NCI-H1105 (cell line): ENCODE data around the gene GPR42.
"Not testable (repeated sequence)": the region's sequence is repeated elsewhere in the genome, so short reads cannot be mapped to it uniquely, and the experiment has no call there.

Source experiments
- DNase-seq: peaks from one replicate; lab custom pipeline; 2025; lab: John Stamatoyannopoulos, UW

GPR42 gene

GRCh38 chr19:35347171-35347929, 23.5 kb upstream of the GPR42 start, which contains the start of gene FFAR1:
Gene FFAR1, plus strand, starts transcription at chr19:35347902. Its CDS starts 3,650 bp downstream, at chr19:35351552.
- no peak for DNase-seq

- DNase-seq, result no peak
These were observed 23.0 kb upstream of the GPR42 start for GRCh38 chr19:35347930-35348298.

GRCh38 chr19:35348911-35349611, 21.8 kb upstream of the GPR42 start:
- DNase-seq, result no peak

GRCh38 chr19:35349614-35350521, 21.0 kb upstream of the GPR42 start:
- no peak for DNase-seq

GRCh38 chr19:35350591-35350990, 20.3 kb upstream of the GPR42 start:
- no peak for DNase-seq

GRCh38 chr19:35351411-35352176, 19.3 kb upstream of the GPR42 start:
- DNase-seq, result no peak

GRCh38 chr19:35352177-35352447, 18.8 kb upstream of the GPR42 start:
- DNase-seq, result no peak

GRCh38 chr19:35352448-35353304, 18.2 kb upstream of the GPR42 start:
- peak; percentile 64 for DNase-seq

GRCh38 chr19:35353635-35354034, 17.2 kb upstream of the GPR42 start:
- no peak for DNase-seq

- no peak for DNase-seq
These were observed 16.0 kb upstream of the GPR42 start for GRCh38 chr19:35354898-35355297.

GRCh38 chr19:35355791-35356460, 14.9 kb upstream of the GPR42 start:
- DNase-seq, result no peak

GRCh38 chr19:35357867-35358573, 12.8 kb upstream of the GPR42 start, which contains the start of gene FFAR3:
Gene FFAR3, plus strand, starts transcription at chr19:35358460. Its CDS starts 431 bp downstream, at chr19:35358891.
- no peak for DNase-seq

- DNase-seq, result not testable (repeated sequence)
These were observed 12.0 kb upstream of the GPR42 start for GRCh38 chr19:35358834-35359233.

GRCh38 chr19:35359395-35359794, 11.5 kb upstream of the GPR42 start:
- not testable (repeated sequence) for DNase-seq

GRCh38 chr19:35360081-35360480, 10.8 kb upstream of the GPR42 start:
- not testable (repeated sequence) for DNase-seq

GRCh38 chr19:35360880-35361420, 9.9 kb upstream of the GPR42 start:
- no peak for DNase-seq

GRCh38 chr19:35362261-35363000, 8.4 kb upstream of the GPR42 start:
- no peak for DNase-seq

- DNase-seq, result no peak
These were observed 7.8 kb upstream of the GPR42 start for GRCh38 chr19:35363001-35363590.
